COR-L47 (cell line): ENCODE data around the gene CORO1C.

Source experiments
- DNase-seq: peaks from one replicate; lab custom pipeline; 2025; lab: John Stamatoyannopoulos, UW

CORO1C gene

GRCh38 chr12:108615918-108616317 is 115.4 kb downstream of the CORO1C start:
- no peak for DNase-seq

GRCh38 chr12:108614639-108615038 is 116.7 kb downstream of the CORO1C start:
- no peak for DNase-seq

DNA sequence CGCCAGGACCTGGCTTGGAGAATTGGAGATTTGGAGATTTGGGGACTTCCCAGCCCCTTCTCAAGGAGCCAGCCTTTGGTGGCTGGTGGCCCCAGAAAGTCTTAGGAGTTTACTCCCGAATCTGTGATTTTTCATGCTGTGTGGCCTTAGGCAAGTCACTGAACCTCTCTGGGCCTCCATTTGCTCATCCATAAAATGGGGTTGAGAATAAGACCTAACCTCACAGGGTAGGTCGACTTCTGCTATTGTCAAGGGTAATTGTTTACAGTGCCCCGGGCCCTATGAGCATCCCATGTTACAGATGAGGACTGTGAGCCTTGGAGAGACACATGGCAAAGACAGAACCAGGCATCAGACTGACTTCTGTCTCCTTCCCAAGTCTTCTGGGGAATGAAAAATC is 117.3 kb downstream of the CORO1C start:
- no peak for DNase-seq

- DNase-seq, result no peak
Observed at GRCh38 chr12:108613548-108613947, 117.8 kb downstream of the CORO1C start.

DNA sequence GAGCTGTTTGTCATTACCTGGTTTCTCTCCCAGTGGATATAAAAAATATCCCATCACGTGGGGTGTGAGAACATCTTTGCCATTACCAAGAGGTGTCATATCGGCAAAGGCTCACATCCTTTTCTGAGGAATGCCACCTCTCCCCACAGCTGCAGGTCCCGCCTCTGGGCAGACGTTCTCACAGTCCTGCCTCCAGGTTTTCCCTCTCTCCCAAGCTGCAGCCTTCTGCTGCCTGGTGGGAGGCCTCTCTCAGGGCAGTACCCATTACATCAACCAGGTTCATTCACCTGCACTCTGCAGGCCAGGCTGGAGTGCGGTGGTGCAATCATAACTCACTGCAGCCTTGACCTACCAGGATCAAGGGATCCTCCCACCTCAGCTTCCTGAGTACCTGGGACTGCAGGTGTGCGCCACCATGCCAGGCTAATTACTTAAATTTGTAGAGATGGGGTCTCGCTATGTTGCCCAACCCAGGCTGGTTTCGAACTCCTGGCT is 118.5 kb downstream of the CORO1C start:
- DNase-seq, result no peak

GRCh38 chr12:108611884-108612415 is 119.4 kb downstream of the CORO1C start:
- no peak for DNase-seq

GRCh38 chr12:108610856-108611605 is 120.3 kb downstream of the CORO1C start:
- DNase-seq, result no peak

- DNase-seq, result no peak
Observed at GRCh38 chr12:108610336-108610815, 120.9 kb downstream of the CORO1C start.

GRCh38 chr12:108609537-108610335 is 121.6 kb downstream of the CORO1C start:
- no peak for DNase-seq

- DNase-seq, result no peak
Observed at GRCh38 chr12:108608616-108609015, 122.7 kb downstream of the CORO1C start.

GRCh38 chr12:108607981-108608600 is 123.2 kb downstream of the CORO1C start:
- DNase-seq, result no peak

DNA sequence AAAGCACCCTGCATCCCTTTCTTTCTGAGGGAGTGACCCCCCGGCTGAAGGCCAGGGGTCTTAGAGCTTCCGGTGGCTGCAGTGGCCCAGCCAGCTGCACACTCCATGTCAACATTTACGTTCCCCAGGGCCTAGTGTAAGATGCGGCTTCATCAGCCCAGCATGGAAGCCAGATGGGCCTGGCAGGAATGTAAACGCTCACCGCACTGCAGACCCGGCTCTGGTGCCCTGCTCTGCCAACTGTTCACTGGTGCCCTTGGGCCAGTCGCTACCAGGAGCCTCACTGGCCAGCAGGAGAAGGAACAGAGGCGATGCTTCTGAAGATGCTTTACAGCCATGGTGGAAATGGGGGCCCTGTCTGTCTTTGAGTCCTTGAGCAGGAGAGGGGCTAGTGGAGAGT is 124.8 kb downstream of the CORO1C start:
- no peak for DNase-seq

GRCh38 chr12:108605690-108606406 is 125.5 kb downstream of the CORO1C start:
- DNase-seq, result no peak

DNA sequence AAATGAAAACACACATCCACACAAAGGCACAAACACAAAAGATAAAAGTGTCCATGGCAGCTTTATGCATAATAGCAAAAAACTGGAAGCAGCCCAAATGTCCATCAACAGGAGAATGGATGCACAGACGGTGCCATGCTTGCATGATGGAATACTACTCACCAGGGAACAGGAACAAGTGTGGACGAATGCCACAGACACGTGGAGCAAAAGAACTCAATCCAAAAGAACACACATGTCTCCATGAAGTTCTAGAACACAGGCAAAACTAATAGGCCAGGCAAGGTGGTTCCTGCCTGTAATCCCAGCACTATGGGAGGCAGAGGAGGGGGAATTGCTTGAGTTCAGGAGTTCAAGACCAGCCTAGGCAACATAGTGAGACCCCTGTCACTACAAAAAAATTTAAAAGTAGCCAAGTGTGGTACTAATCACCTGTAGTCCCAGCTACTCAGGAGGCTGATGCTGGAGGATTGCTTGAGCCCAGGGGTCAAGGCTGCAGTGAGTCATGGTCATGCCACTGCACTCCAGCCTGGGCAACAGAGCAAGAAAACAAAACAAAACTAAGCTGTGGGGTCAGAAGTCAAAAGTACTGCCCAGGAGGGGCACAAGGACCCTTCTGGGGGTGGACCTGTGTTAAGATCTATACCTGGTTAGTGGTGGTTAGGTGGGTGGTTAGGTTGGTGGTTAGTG is 126.2 kb downstream of the CORO1C start:
- DNase-seq, result no peak

- no peak for DNase-seq
Observed at GRCh38 chr12:108604208-108604941, 126.9 kb downstream of the CORO1C start.

DNA sequence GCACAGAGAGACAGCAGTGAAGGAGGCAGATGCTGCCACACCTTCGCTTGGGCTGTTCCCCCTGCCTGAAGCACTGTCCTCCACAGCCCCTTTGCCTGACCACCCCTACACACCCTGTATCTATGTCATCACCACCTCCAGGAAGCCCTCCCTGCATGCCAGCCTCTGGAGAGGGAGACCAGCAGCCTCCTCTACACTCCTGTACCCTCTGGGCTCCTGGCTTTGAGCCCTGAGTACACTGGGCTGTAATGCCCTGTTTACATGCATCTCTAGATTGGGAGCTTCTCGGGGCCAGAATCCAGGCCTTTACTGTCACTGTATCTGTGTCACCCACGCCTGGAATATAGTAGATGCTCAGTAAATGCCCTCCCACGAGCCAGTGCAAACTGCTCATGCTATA is 127.6 kb downstream of the CORO1C start:
- DNase-seq, result no peak

GRCh38 chr12:108602976-108603704 is 128.2 kb downstream of the CORO1C start:
- DNase-seq, result no peak

GRCh38 chr12:108602209-108602705 is 129.1 kb downstream of the CORO1C start:
- no peak for DNase-seq

GRCh38 chr12:108600702-108601007 is 130.7 kb downstream of the CORO1C start:
- DNase-seq, result no peak
